NCI-H2171 treated with DMSO at 0.1 percent for 48 hours (cell line): ENCODE data around the gene ABHD11.

Experiments used
- DNase-seq: peaks from one replicate; lab custom pipeline; 2025; lab: John Stamatoyannopoulos, UW

ABHD11 gene

DNA sequence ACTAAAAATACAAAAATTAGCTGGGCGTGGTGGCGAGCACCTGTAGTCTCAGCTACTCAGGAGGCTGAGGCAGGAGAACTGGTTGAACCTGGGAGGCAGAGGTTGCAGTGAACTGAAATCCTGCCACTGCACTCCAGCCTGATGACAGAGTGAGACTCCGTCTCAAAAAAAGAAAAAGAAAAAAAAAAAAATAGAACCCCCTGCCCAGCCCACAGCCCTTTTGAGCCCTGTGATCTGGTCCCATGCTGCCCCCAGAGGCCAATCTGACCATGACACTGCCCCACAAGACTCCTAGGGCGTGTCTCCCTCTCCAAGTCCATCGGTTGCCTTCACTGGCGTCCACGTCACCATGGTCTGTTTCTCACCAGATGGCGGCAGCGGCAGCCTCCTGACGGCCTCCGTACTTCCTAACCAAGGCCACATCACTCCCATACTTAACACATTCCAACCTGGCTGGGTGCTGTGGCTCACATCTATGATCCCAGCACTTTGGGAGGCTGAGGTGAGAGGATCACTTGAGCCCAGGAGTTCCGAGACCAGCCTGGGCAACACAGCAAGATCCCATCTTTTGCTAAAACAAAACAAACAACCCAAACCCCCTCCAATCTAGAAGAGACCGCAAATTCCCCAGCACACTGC lies 37.1 kb downstream of the ABHD11 start:
- peak; percentile 28 for DNase-seq

DNA sequence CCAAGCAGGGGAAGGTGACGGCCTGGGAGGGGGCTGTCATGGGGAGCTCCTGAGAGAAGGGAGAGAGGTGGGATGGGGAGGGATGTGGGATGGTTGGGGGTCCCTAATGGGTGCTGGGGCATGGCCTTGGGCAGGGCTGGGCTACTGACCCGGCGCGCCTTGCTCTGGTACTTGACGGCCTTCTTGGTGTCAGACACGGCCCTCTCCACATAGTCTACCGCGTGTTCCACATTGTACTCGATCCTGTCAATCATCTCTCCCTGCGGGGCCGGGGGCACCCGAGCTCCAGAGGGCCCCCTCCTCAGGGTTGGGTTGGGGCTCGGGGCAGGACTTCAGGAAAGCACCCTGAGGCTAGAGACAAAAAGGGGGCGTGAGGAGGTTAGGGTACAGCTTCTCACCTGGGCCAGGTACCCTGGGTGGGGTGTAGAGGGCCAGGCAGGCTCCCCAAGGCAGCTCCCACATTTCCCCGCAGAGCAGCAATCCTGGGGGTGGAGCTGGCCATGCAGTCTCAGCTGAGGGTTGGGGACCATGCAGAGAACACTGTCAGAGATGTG lies 37.9 kb downstream of the ABHD11 start:
- no peak for DNase-seq

DNA sequence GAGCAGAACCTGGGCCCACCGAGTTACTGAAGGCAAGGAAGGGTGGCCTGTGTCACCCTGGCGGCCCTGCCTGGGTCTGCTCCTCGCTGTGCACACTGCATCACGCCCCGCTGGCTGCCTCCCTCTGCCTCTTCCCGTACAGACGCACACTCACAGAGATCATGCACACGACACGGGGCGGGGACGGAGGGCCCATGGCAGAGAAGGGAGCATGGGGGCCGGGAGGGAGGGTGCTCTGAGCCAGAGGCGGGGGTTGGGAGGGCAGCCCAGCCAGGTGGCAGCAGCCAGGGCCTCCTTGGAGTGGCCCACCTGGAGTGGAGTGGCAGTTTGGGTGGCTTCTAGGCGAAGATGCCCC lies 38.6 kb downstream of the ABHD11 start:
- DNase-seq, result peak; percentile 58

DNA sequence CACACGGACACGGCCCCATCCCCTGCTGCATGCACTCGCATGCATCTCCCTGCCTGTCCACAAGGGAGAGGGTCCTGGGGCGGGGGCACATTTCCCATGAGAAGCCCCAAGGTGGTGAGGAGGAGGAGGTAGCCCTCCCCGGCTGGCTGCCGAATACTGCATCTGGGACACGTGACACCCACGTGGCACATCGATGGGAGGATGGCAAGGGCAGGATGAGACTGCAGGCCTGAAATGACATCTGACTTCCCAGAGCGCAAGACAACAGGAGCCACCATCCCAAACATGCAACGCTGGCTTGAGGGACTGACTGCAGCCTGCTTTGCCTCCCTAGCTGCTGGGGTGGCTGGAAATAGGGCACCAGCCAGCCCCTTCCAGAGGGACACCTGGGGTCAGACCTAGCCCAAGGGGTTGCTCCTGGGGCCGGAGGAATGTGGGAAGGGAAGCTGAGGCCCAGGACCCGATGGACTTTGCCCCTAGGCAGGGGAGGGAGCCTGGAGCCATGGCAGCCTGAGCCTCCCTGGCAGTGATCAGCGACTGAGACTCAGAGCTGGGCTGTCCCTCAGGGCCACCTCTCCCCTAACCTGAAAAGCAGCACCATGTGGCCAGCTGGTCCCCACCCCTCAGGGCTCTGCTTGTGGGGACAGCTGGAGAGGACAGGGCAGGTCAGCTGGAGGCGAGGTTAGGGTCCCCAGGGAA lies 39.1 kb downstream of the ABHD11 start:
- DNase-seq, result peak; percentile 38

DNA sequence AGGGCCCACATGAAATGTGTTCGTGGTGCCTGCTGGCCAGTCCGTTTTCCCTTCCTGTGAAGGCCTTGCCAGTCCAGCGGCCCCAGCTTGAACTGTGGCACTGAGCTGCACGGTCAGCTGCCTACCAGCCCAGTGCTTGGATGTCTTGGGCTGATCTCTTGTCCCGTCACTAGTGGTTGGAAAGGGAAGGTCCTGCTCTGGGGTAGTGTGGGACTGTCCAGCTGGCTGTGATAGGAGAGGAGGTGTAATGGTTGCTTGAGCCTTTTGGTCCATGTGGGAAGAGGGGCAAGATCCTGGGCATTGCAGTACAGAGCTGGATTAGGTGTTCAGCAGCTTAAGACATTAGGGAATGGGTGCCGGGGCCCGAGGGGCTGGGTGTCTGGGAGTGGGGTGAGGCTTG lies 40.2 kb downstream of the ABHD11 start:
- no peak for DNase-seq

DNA sequence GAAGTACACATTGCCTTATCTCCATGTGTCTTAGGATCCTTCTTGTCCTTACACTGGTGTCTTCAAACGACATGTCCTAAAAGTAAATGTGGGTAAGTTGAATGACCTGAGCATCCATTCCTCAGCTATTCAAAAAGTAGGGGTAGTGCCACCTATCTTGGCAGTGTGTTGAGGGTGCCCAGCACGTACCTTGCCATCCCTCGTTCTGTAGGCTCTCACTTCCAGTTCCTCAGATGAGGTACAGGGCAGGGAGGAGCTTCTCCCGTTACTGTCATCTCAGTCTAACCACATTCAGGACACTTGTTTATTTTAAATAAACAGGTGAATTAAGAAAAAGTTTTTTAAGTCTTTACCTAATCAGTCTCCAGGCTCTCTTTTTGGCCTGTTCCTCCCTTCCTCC lies 42.2 kb downstream of the ABHD11 start:
- no peak for DNase-seq

DNA sequence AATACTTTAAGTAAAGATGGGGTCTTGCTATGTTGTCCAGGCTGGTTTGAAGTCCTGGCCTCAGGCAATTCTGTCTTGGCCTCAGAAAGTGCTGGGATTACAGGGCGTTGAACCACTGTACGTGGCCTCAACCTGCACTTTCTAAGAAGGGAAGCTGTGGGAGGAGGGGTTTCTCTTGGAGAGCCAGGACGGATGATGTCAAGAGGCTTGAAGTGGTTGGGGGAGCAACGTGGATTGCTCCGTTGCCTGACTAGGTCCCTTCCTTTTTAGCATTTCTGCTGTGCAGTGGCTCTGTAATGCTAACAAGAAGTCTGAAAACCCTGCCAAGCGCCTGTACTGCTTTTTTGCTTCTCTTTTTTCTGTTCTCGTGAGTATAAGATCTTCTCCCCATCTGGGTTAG lies 48.0 kb downstream of the ABHD11 start:
- no peak for DNase-seq

DNA sequence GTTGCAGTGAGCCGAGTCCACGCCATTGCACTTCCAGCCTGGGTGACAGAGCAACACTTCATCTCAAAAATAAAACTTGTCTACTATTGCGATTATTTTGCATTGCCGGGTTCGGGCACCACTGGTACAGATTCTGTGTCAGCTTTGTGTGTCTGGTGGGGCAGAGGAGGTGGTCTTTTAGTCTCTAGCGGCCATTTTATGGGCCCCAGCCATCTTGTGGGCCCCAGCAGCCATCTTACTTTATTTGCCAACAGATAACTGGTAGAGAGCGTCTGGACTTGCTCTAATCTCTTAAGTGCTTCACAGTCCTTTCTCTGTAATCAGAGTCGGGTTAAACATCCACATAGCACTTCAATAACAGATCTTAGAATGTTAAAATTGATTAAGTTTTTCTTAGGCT lies 50.3 kb downstream of the ABHD11 start:
- no peak for DNase-seq
